ENCODE measurements around the gene CDH4. TPM values are rescaled to one million over a fixed set of nuclear protein-coding genes. Genes with fewer than 3 reads are reported as not detected.
A peak's percentile ranks its signal among the peaks of the same experiment; 100 is the strongest.

The CDH4 gene
- total RNA-seq, 6 donors from 2014 or later, result 0.20 to 1.0 (median 0.40) TPM; not detected in 1

GRCh38 chr20:61577065-61577464 lies 325.0 kb downstream of the CDH4 start:
- WGBS, 2 donors, result 92 to 97% methylated on average over 1 of the region's 1 CpG
- Histone ChIP-seq H3K27ac (no peak overlapping the region), H3K36me3 (no peaks in the 10 kb centered on the region), H3K4me3 (no peak overlapping the region), H3K4me1 (no peaks in the 10 kb centered on the region), H3K9me3 (no peaks in the 10 kb centered on the region), H3K27me3 (no peaks in the 10 kb centered on the region)
- ATAC-seq (ENCODE audit: low FRiP score in 2 of 2), result no peak
- TF ChIP-seq POLR2A (IDR thresholded peaks at IDR 0.05) (no peak), EP300 (IDR thresholded peaks at IDR 0.05) (no peak), CTCF (IDR thresholded peaks at IDR 0.05) (no peak), POLR2AphosphoS5 (IDR thresholded peaks at IDR 0.05) (no peak)
- no peak for DNase-seq

- DNase-seq, result no peak
- no peak for TF ChIP-seq POLR2AphosphoS5 (IDR thresholded peaks at IDR 0.05)
- TF ChIP-seq CTCF (IDR thresholded peaks at IDR 0.05), result no peak
- TF ChIP-seq POLR2A (IDR thresholded peaks at IDR 0.05), result no peak
- no peak for TF ChIP-seq EP300 (IDR thresholded peaks at IDR 0.05)
- no peaks in the 10 kb centered on the region for H3K9me3 ChIP-seq
- no peaks in the 10 kb centered on the region for H3K27me3 ChIP-seq
- no peak for ATAC-seq (ENCODE audit: low FRiP score in 2 of 2)
- H3K4me3 ChIP-seq, result no peak overlapping the region
- WGBS, 2 donors, result 70 to 72% methylated on average over 7 of the region's 7 CpGs
- no peak overlapping the region for H3K27ac ChIP-seq
- no peaks in the 10 kb centered on the region for H3K36me3 ChIP-seq
- H3K4me1 ChIP-seq, result no peaks in the 10 kb centered on the region
Measured at GRCh38 chr20:61579908-61580307, 327.8 kb downstream of the CDH4 start.

GRCh38 chr20:61580958-61581824 lies 329.1 kb downstream of the CDH4 start:
- 73 to 75% methylated on average over 13 to 16 of the region's 16 CpGs for WGBS, 2 donors
- no peak for DNase-seq
- H3K9me3 ChIP-seq, result no peaks in the 10 kb centered on the region
- no peaks in the 10 kb centered on the region for H3K27me3 ChIP-seq
- H3K4me3 ChIP-seq, result no peak overlapping the region
- H3K36me3 ChIP-seq, result no peaks in the 10 kb centered on the region
- ATAC-seq (ENCODE audit: low FRiP score in 2 of 2), result no peak
- no peak overlapping the region for H3K27ac ChIP-seq
- no peak for TF ChIP-seq POLR2AphosphoS5 (IDR thresholded peaks at IDR 0.05)
- no peak for TF ChIP-seq EP300 (IDR thresholded peaks at IDR 0.05)
- no peak for TF ChIP-seq CTCF (IDR thresholded peaks at IDR 0.05)
- TF ChIP-seq POLR2A (IDR thresholded peaks at IDR 0.05), result no peak
- no peaks in the 10 kb centered on the region for H3K4me1 ChIP-seq

- H3K4me3 ChIP-seq, result no peak overlapping the region
- no peaks in the 10 kb centered on the region for H3K27me3 ChIP-seq
- no peaks in the 10 kb centered on the region for H3K9me3 ChIP-seq
- ATAC-seq (ENCODE audit: low FRiP score in 2 of 2) (no peak), DNase-seq (peak in 1 of 2 donors; percentile 45)
- no peaks in the 10 kb centered on the region for H3K36me3 ChIP-seq
- H3K4me1 ChIP-seq, result no peaks in the 10 kb centered on the region
- 62 to 70% methylated on average over 8 to 13 of the region's 14 CpGs for WGBS, 2 donors
- TF ChIP-seq POLR2AphosphoS5 (IDR thresholded peaks at IDR 0.05), result no peak
- TF ChIP-seq EP300 (IDR thresholded peaks at IDR 0.05), result no peak
- no peak for TF ChIP-seq POLR2A (IDR thresholded peaks at IDR 0.05)
- no peak for TF ChIP-seq CTCF (IDR thresholded peaks at IDR 0.05)
- no peak overlapping the region for H3K27ac ChIP-seq
Measured at GRCh38 chr20:61581825-61582188, 329.7 kb downstream of the CDH4 start.

All from upper lobe of left lung (tissue), 6 donors.